GM06990 (cell line): ENCODE results near the gene LYZ.

Source experiments
- DNase-seq: peaks from one replicate; pipeline ENCODE4 v3.0.0-alpha.2; 2011; ENCODE audit not compliant: insufficient read length; ENCODE audit errors: extremely low read depth
- H3K27me3 ChIP-seq: replicated peaks from 2 replicates; pipeline ENCODE4 v1.6.0; 2011; ENCODE audit warnings: low read length; ENCODE audit not compliant: control insufficient read depth, insufficient read depth
- H3K36me3 ChIP-seq: 2 replicates; pipeline ENCODE4 v1.5.1; 2011; ENCODE audit warnings: low read length; ENCODE audit not compliant: control insufficient read depth, insufficient read depth
- H3K4me3 ChIP-seq: replicated peaks from 2 replicates; pipeline ENCODE4 v1.5.1; 2011; ENCODE audit warnings: low read depth, mild to moderate bottlenecking, control low read depth, low read length
- TF ChIP-seq, protein P1 (sequence below): IDR thresholded peaks from 2 replicates; pipeline ENCODE4 v1.5.1; 2011; ENCODE audit warnings: low read length, control low read depth, mild to moderate bottlenecking, inconsistent platforms; ENCODE audit not compliant: insufficient read depth, poor library complexity, severe bottlenecking

Gene LYZ

DNA sequence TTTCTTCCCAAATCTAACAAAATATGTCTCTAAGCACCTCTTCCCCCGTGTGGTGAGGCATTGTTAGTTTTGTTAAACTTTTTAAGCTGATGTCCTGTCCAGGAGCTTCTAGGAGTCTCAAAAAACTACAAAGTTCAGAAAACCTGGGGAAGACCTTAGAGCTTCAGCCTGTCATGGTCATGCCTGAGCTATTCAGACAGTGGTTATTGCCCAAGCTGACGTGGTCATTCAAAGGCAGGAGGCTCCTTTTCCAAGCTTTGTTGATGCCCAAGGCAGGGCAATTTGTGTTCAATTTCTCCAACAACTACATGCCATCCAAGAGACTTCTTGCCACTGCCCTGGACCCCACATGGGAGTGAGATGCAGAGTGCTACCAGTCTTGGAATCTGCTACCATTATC is 5.8 kb upstream of the LYZ start:
- Histone ChIP-seq H3K36me3 (no peaks in the 10 kb centered on the region), H3K27me3 (no peaks in the 10 kb centered on the region; the same call in 1 of the 2 replicates), H3K4me3 (no peak overlapping the region)
- DNase-seq = no peak
- TF ChIP-seq, protein P1, sequence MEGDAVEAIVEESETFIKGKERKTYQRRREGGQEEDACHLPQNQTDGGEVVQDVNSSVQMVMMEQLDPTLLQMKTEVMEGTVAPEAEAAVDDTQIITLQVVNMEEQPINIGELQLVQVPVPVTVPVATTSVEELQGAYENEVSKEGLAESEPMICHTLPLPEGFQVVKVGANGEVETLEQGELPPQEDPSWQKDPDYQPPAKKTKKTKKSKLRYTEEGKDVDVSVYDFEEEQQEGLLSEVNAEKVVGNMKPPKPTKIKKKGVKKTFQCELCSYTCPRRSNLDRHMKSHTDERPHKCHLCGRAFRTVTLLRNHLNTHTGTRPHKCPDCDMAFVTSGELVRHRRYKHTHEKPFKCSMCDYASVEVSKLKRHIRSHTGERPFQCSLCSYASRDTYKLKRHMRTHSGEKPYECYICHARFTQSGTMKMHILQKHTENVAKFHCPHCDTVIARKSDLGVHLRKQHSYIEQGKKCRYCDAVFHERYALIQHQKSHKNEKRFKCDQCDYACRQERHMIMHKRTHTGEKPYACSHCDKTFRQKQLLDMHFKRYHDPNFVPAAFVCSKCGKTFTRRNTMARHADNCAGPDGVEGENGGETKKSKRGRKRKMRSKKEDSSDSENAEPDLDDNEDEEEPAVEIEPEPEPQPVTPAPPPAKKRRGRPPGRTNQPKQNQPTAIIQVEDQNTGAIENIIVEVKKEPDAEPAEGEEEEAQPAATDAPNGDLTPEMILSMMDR = no peak

DNA sequence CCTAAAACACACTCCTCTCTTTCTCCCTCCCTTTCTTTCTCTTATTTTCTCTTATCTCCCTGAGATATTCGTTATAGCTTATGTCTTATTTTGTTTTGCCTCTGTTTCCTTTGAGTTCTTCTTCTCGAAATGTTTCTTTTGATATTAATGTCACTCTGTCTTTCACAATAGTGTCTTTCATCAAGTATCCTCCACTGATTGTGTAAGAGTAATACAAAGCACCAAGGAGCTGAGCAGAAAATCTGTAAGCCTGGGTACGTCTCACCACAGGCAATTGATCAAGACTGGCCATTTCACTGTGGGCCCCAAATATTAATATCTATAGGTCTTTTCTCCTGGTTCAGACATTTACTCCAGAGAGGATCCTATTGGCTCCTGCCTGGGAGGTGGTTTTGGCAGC is 4.8 kb upstream of the LYZ start:
- no peak overlapping the region for H3K4me3 ChIP-seq
- no peaks in the 10 kb centered on the region for H3K36me3 ChIP-seq
- no peaks in the 10 kb centered on the region; the same call in 1 of the 2 replicates for H3K27me3 ChIP-seq
- TF ChIP-seq, protein P1 = no peak
- no peak for DNase-seq

DNA sequence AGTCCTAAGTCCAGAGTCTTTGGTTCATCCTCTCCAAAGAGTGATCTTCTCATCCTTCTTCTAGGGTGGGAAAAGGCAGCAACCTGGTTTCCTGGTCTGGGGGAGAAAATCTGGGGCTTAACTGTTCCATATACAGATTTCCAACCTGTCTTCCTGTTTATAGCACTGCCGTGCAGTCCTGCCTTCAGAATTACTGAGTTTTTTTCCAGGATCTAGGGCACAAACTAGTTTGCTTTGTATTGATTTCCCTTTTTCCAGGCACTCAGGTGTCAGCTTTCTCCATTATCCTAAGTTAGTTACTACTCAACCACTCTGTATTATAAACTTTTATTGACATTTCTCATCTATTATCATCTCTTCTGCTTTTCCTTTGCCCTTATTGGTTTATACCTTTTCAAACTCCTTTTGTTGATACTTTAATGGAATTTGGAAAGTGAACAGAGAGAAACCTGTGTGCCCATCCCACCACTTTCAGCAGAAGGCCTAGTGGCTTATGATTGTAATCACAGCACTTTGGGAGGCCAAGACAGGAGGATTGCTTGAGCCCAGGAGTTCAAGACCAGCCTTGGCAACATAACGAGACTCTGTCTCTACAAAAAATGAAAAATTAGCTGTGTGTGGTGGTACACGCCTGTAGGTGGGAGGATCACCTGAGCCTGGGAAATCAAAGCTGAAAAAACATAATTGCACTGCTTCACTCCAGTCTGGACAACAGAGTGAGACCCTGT is 4.1 kb upstream of the LYZ start:
- no peaks in the 10 kb centered on the region for H3K36me3 ChIP-seq
- H3K4me3 ChIP-seq = no peak overlapping the region
- DNase-seq = no peak
- no peaks in the 10 kb centered on the region; the same call in 1 of the 2 replicates for H3K27me3 ChIP-seq
- TF ChIP-seq, protein P1 = no peak

DNA sequence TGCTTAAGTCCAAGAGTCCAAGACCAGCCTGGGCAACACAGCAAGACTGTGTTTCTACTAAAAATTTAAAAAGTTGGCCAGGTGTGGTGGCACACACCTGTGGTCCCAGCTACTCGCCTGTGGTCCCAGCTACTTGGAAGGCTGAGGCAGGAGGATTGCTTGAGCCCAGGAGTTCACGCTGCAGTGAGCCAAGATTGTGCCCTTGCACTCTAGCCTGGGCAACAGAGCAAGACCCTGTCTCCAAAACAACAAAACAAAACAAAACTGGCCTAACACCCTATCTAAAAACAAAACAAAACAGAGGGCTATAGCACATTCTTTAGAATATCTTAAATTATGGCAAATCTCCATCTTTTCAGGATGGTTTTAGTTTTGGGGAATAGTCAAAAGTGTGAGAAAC is 3.1 kb upstream of the LYZ start:
- TF ChIP-seq, protein P1 = no peak
- no peak overlapping the region for H3K4me3 ChIP-seq
- H3K27me3 ChIP-seq = no peaks in the 10 kb centered on the region; the same call in 1 of the 2 replicates
- no peaks in the 10 kb centered on the region for H3K36me3 ChIP-seq
- DNase-seq = no peak

DNA sequence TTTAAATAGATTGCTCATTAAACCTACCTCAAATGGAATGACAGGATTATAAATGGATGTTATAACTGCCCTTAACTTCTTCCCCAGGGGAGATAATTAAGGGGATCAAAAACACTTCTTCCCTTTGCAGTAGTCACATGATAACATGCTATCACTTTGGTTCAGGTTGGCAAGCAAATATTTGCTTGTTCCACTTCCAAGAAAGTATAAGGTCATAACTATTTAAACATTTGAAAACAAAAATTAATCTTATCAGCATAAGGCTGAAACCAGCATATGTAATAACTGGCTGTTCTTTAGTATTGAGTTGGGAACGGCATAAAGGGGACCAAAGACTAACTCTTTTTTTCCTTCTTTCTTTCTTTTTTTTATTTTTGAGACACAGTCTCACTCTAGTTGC is 2.4 kb upstream of the LYZ start:
- TF ChIP-seq, protein P1 = no peak
- DNase-seq = no peak
- Histone ChIP-seq H3K27me3 (no peaks in the 10 kb centered on the region; the same call in 1 of the 2 replicates), H3K4me3 (no peak overlapping the region), H3K36me3 (no peaks in the 10 kb centered on the region)

DNA sequence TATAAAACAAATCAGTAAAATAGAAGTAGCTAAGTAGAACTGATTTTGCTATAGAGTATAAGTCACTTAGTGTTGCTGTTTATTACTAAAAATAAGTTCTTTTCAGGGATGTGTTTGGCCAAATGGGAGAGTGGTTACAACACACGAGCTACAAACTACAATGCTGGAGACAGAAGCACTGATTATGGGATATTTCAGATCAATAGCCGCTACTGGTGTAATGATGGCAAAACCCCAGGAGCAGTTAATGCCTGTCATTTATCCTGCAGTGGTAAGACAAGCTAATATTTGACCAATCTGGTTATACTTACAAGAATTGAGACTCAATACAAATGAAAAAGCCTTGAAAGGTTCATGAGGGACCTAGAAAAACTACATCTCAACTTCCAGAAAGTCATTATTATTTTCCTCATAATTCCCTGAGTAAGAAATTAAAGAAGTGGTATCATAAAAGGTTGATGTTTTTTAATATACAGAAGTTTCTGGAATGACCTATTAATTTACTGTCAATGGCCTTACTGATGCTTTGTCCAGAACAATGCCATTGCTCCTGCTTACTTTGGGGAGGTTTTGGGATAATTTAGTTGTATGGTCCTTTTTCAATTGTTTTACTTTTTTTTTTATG is 1.9 kb downstream of the LYZ start:
- no peak overlapping the region for H3K4me3 ChIP-seq
- no peaks in the 10 kb centered on the region for H3K36me3 ChIP-seq
- H3K27me3 ChIP-seq = no peaks in the 10 kb centered on the region
- no peak for DNase-seq
- TF ChIP-seq, protein P1 = no peak
